ENCODE results near the gene SLC17A6. TPM values are rescaled to one million over a fixed set of nuclear protein-coding genes. Genes with fewer than 3 reads are reported as not detected.

SLC17A6 gene
- polyA plus RNA-seq (2012; ENCODE audit: insufficient read length, low read depth), result not detected

DNA sequence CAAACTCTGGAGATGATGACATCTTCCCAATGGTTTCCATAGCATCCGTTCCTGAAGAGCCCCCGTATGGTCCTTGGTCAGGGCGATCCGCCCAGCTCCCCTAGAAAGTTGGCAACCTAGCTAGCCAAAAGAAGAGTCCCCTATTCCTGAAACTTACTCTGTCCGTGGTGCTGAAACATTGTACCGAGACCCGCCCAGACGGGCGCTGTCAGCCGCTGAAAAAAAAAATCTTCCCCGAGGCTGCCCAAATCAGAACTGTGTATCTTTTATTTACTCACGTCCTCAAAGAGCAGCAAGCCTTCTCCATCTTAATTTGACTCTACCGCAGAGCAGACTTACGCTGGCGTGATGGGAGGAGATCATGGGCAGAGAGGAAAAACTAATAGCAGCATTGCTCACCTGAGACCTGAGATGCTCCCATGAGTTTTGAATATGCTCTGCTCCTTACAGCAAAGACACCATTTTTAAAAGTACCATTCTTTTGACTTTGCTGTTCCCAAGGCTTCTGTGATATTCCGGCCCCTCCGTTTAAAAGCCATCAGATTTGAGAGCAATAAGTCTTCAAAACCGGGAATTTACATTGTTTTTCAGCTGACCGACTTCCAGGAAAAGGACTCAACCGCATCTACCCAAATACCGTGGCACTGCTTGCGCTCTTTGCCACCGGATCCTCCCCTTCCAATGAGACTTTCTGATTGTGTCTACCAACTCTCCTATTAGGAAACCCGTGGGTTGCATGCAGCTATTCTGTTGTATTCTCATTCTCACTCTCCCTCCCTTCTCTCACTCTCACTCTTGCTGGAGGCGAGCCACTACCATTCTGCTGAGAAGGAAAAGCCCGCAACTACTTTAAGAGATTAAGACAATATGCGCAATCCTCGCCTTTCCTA is at the start of gene SLC17A6:
Gene SLC17A6, plus strand, starts transcription at position 786 of the 890 bp plus-strand sequence. CDS start 153 bp downstream, outside the sequence.
- TF ChIP-seq, protein P1, sequence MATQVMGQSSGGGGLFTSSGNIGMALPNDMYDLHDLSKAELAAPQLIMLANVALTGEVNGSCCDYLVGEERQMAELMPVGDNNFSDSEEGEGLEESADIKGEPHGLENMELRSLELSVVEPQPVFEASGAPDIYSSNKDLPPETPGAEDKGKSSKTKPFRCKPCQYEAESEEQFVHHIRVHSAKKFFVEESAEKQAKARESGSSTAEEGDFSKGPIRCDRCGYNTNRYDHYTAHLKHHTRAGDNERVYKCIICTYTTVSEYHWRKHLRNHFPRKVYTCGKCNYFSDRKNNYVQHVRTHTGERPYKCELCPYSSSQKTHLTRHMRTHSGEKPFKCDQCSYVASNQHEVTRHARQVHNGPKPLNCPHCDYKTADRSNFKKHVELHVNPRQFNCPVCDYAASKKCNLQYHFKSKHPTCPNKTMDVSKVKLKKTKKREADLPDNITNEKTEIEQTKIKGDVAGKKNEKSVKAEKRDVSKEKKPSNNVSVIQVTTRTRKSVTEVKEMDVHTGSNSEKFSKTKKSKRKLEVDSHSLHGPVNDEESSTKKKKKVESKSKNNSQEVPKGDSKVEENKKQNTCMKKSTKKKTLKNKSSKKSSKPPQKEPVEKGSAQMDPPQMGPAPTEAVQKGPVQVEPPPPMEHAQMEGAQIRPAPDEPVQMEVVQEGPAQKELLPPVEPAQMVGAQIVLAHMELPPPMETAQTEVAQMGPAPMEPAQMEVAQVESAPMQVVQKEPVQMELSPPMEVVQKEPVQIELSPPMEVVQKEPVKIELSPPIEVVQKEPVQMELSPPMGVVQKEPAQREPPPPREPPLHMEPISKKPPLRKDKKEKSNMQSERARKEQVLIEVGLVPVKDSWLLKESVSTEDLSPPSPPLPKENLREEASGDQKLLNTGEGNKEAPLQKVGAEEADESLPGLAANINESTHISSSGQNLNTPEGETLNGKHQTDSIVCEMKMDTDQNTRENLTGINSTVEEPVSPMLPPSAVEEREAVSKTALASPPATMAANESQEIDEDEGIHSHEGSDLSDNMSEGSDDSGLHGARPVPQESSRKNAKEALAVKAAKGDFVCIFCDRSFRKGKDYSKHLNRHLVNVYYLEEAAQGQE (IDR thresholded peaks at IDR 0.05; ENCODE audit: insufficient read depth in 1 of 2, low read depth in 2 of 2, low read length in 2 of 2), result peak; percentile 96 to 98
- no peak for TF ChIP-seq POLR2AphosphoS5 (IDR thresholded peaks at IDR 0.05; ENCODE audit: low read depth, low read length)
- TF ChIP-seq TAF1 (IDR thresholded peaks at IDR 0.05; ENCODE audit: borderline replicate concordance, insufficient read depth, low read length), result no peak
- TF ChIP-seq FOXP2 (optimal IDR thresholded peaks at IDR 0.05; ENCODE audit: borderline replicate concordance, extremely low read depth, extremely low read length, insufficient read depth), result no peak
- TF ChIP-seq SIN3A (IDR thresholded peaks at IDR 0.05; ENCODE audit: borderline replicate concordance, insufficient read depth, low read length), result no peak

DNA sequence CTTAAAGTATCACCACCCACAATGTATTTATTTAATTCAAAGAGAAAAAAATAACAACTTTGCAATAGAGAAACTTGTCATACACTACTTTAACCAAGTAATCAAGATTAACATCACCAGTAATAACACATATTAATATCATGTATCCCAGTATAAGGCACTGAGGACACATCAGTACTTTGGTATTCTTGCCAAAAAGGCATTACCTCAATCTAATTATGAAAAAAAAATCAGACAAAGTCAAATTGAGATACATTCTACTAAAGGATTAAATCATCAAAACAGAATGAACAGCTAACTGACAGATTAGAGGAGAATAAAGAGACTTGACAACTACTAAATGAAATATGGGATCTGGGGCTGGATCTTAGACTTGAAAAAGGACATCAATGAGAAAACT is 35.8 kb upstream of the SLC17A6 start:
- no peak for TF ChIP-seq TAF1 (IDR thresholded peaks at IDR 0.05; ENCODE audit: borderline replicate concordance, insufficient read depth, low read length)
- TF ChIP-seq, protein P1 (IDR thresholded peaks at IDR 0.05; ENCODE audit: insufficient read depth in 1 of 2, low read depth in 2 of 2, low read length in 2 of 2), result no peak
- TF ChIP-seq FOXP2 (optimal IDR thresholded peaks at IDR 0.05; ENCODE audit: borderline replicate concordance, extremely low read depth, extremely low read length, insufficient read depth), result no peak
- TF ChIP-seq SIN3A (IDR thresholded peaks at IDR 0.05; ENCODE audit: borderline replicate concordance, insufficient read depth, low read length), result no peak
- no peak for TF ChIP-seq POLR2AphosphoS5 (IDR thresholded peaks at IDR 0.05; ENCODE audit: low read depth, low read length)

DNA sequence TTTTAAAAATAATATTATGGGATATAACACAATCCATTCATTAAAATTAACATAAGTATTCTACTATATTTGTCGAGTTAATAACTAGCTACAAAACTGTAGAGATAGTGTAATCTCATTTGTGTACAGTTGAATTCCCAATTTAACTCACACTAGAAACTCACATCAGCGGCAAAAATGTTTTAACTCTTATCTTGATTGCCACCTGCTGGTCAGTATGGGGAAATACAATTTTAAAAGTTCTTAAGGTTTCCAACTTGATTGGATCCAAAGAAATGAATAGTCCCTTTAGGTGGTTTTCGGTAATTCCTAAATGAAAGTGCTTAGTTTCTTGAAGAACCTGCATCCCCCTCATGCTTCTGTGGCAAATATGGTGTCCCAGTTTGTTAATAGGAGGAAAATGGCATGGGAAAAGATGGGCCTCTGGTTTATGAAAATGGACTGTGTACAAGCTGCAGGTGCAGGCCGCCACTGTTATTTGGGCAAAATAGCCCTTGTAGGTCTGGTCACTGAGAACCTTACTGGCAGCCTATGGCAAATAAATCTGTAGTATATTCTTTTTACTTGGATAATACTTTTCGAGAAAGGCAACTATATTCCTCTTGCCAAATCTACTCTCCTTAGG is 33.7 kb upstream of the SLC17A6 start:
- TF ChIP-seq FOXP2 (optimal IDR thresholded peaks at IDR 0.05; ENCODE audit: borderline replicate concordance, extremely low read depth, extremely low read length, insufficient read depth), result no peak
- TF ChIP-seq, protein P1 (IDR thresholded peaks at IDR 0.05; ENCODE audit: insufficient read depth in 1 of 2, low read depth in 2 of 2, low read length in 2 of 2), result no peak
- no peak for TF ChIP-seq TAF1 (IDR thresholded peaks at IDR 0.05; ENCODE audit: borderline replicate concordance, insufficient read depth, low read length)
- no peak for TF ChIP-seq POLR2AphosphoS5 (IDR thresholded peaks at IDR 0.05; ENCODE audit: low read depth, low read length)
- no peak for TF ChIP-seq SIN3A (IDR thresholded peaks at IDR 0.05; ENCODE audit: borderline replicate concordance, insufficient read depth, low read length)

DNA sequence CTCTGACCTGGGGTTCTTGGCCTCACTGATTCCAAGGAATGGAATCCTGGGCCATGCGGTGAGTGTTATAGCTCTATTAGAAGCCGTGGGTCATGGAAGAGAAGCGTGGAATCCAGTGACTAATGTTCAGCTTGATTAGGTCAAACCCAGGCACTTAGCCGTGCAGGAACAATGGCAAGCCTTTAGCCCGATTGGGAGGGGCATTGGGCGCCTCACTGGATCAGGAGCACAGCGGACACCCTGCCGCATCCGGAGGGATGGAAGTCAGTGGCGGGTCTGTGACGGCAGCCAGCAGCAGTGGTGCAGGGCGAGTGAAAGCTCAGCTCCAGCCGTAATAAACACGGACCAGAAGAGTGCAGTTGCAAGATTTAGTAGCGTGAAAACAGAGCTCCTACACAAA is 20.5 kb upstream of the SLC17A6 start:
- TF ChIP-seq FOXP2 (optimal IDR thresholded peaks at IDR 0.05; ENCODE audit: borderline replicate concordance, extremely low read depth, extremely low read length, insufficient read depth) (no peak), POLR2AphosphoS5 (IDR thresholded peaks at IDR 0.05; ENCODE audit: low read depth, low read length) (no peak), SIN3A (IDR thresholded peaks at IDR 0.05; ENCODE audit: borderline replicate concordance, insufficient read depth, low read length) (no peak), TAF1 (IDR thresholded peaks at IDR 0.05; ENCODE audit: borderline replicate concordance, insufficient read depth, low read length) (no peak)
- TF ChIP-seq, protein P1 (IDR thresholded peaks at IDR 0.05; ENCODE audit: insufficient read depth in 1 of 2, low read depth in 2 of 2, low read length in 2 of 2), result no peak
